ENCODE measurements around the gene DNAJB8. TPM values are rescaled to one million over a fixed set of nuclear protein-coding genes. Genes with fewer than 3 reads are reported as not detected.
A peak's percentile ranks its signal among the peaks of the same experiment; 100 is the strongest.

DNAJB8 gene
- polyA plus RNA-seq, 2 of the 4 experiments (the other 2 are of a cell fraction): not detected

GRCh38 chr3:128503751-128504532 lies 37.3 kb upstream of the DNAJB8 start:
- CTCF ChIA-PET: interaction anchor here (0.9 to 3.3 kb wide), 4 partner anchors 20 to 333 kb away, joined by 3 to 11 read pairs (median 5); no protein-coding TSS in a partner anchor
- no peak for ATAC-seq

DNA sequence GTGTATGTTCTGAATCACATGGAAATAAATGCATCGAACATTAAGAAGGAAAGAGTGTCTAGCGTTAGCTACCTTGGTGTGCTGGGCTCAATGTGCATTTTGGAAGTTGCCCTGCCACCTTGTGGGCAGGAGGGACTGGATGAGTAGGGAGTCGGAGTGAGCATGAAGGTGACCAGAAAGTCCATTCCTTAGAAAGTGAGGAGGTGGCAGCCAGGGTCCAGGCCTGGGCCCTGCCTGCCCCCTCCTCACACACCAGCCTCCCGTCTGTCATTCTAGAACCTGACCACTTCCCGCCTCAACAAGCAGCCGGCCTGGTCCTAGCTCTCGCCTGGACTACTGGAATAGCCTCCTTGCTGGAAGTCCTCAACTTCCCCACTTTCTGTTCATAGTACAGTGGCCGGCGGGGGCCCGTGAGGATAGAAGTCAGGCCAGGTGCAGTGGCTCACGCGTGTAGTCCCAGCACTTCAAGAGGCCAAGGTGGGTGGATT lies 36.5 kb upstream of the DNAJB8 start:
- ChIA-PET CTCF (interaction anchor here (0.9 to 1.9 kb wide), 3 partner anchors 21 to 333 kb away, joined by 3 to 7 read pairs (median 3); no protein-coding TSS in a partner anchor), POLR2A (no interaction called here)
- ATAC-seq (peak; percentile 32 to 77; a peak in 3 of 6 replicates), DNase-seq (ENCODE audit: low read depth in 1 of 2, low spot score in 1 of 2) (peak in 1 of 2 experiments; percentile 35), FAIRE-seq (no peak)
- no peak overlapping the region for H3K27ac ChIP-seq
- H3K9me3 ChIP-seq: no peaks in the 10 kb centered on the region
- TF ChIP-seq RAD21 (conservative IDR thresholded peaks at IDR 0.05 in 1 of 2, IDR thresholded peaks at IDR 0.05 in 1 of 2) (peak in 1 of 2 experiments; percentile 41; a peak in 2 of 5 replicates), SMC3 (IDR thresholded peaks at IDR 0.05) (0 out of 3 replicates have a peak, but pooled peaks have one; percentile 6), FOSL2 (IDR thresholded peaks at IDR 0.05) (no peak), FOSL2 (CRISPR knock-in tag; IDR thresholded peaks at IDR 0.05) (no peak), CTCF (IDR thresholded peaks at IDR 0.05) (peak; percentile 18; the same call in 2 of the 3 replicates)
- H3K4me2 ChIP-seq: no peak overlapping the region
- no peaks in the 10 kb centered on the region for H3K4me1 ChIP-seq
- 79% methylated on average over 12 of the region's 12 CpGs for WGBS (ENCODE audit: missing lambda C conversion rate)
- no peak overlapping the region for H3K4me3 ChIP-seq

More at GRCh38 chr3:128503751-128504532, 37.3 kb upstream of the DNAJB8 start:
- Histone ChIP-seq H3K9me3 (no peaks in the 10 kb centered on the region), H3K4me3 (no peak overlapping the region), H3K4me2 (no peak overlapping the region), H3K4me1 (no peaks in the 10 kb centered on the region), H3K27ac (no peak overlapping the region)
- FAIRE-seq: no peak
- POLR2A ChIA-PET: no interaction called here
- 85% methylated on average over 5 of the region's 10 CpGs for WGBS (ENCODE audit: missing lambda C conversion rate)
- DNase-seq (ENCODE audit: low read depth in 1 of 2, low spot score in 1 of 2): no peak
- TF ChIP-seq TP53 (CRISPR knock-in tag; IDR thresholded peaks at IDR 0.05): no peak
- TF ChIP-seq PHF8 (IDR thresholded peaks at IDR 0.05; ENCODE audit: borderline replicate concordance, low read depth): no peak
- TF ChIP-seq E2F6 (IDR thresholded peaks at IDR 0.05; ENCODE audit: borderline replicate concordance, low read depth): no peak
- TF ChIP-seq BCL3 (IDR thresholded peaks at IDR 0.05): no peak
- TF ChIP-seq MAFK (IDR thresholded peaks at IDR 0.05; ENCODE audit: partially characterized antibody): no peak
- no peak for TF ChIP-seq MYC (IDR thresholded peaks at IDR 0.05; ENCODE audit: borderline replicate concordance, low read length)
- TF ChIP-seq FOXS1 (CRISPR knock-in tag; IDR thresholded peaks at IDR 0.05): no peak
- TF ChIP-seq SREBF2 (IDR thresholded peaks at IDR 0.05): no peak

DNA sequence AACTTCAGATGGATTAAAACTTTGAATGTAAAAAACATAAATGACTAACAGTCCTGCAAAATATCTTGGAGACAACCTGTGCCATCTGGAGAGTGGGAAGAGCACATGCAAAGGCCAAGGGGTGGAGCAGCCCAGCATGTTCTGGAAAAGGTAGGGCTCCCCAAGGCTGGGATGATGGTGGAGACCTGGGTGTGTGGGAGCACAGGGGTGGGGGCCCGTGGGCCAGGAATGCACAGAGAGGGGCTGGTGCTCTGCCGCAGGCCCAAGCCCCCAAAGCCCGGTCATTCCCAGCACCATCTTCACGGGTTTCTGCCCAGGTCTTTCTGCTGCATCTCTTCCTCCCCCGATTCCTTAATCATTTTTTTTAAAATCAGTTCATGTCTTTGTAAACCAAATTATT lies 36.0 kb upstream of the DNAJB8 start:
- DNase-seq (ENCODE audit: low read depth in 1 of 2, low spot score in 1 of 2) (no peak), FAIRE-seq (no peak), ATAC-seq (no peak)
- H3K27ac ChIP-seq: no peak overlapping the region
- WGBS (ENCODE audit: missing lambda C conversion rate): 67% methylated on average over 5 of the region's 5 CpGs
- no peaks in the 10 kb centered on the region for H3K9me3 ChIP-seq
- POLR2A ChIA-PET: no interaction called here
- H3K4me1 ChIP-seq: no peaks in the 10 kb centered on the region
- TF ChIP-seq ZC3H11A (IDR thresholded peaks at IDR 0.05): no peak
- no peak for TF ChIP-seq HEYL (CRISPR knock-in tag; IDR thresholded peaks at IDR 0.05)
- TF ChIP-seq BHLHE40 (IDR thresholded peaks at IDR 0.05; ENCODE audit: low read depth, low read length): no peak
- CTCF ChIA-PET: interaction anchor here (1.9 kb wide), 1 partner anchor 332 kb away, joined by 7 read pairs; no protein-coding TSS in a partner anchor
- no peak overlapping the region for H3K4me2 ChIP-seq
- no peak overlapping the region for H3K4me3 ChIP-seq

All from A549 (cell line).